ENCODE data around the gene MUC12.
"Not testable (repeated sequence)": the region's sequence is repeated elsewhere in the genome, so short reads cannot be mapped to it uniquely, and the experiment has no call there.

The MUC12 gene

DNA sequence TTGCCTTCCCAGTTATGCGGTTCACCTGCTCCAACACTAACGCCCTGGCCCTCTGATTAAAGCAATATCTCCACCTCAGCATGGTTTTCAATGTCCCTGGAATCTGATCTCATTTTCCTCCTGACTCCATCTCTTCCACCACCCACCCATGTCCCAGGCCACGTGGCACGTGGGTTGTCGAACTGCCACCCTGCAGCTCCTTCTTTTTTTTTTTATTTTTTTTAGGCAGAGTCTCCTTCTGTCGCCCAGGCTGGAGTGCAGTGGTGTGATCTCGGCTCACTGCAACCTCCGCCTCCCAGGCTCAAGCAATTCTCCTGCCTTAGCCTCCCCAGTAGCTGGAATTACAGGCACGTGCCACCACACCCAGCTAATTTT, 94.8 kb downstream of the MUC12 start:
- DNase-seq (ENCODE audit: low spot score) = not testable (repeated sequence)

DNA sequence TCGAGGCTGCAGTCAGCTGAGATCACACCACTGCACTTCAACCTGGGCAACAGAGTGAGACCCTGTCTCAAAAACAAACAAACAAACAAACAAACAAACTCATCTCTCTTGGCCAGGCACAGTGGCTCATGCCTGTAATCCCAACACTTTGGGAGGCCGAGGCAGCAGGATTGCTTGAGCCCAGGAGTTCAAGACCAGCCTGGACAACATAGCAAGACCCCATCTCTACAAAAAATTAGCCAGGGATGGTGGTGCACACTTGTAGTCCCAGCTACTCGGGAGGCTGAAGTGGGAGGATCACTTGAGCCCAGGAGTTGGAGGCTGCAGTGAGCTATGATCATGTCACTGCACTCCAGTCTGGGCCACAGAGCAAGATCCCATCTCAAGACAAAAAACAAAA, 95.8 kb downstream of the MUC12 start:
- DNase-seq (ENCODE audit: low spot score) = not testable (repeated sequence)

DNA sequence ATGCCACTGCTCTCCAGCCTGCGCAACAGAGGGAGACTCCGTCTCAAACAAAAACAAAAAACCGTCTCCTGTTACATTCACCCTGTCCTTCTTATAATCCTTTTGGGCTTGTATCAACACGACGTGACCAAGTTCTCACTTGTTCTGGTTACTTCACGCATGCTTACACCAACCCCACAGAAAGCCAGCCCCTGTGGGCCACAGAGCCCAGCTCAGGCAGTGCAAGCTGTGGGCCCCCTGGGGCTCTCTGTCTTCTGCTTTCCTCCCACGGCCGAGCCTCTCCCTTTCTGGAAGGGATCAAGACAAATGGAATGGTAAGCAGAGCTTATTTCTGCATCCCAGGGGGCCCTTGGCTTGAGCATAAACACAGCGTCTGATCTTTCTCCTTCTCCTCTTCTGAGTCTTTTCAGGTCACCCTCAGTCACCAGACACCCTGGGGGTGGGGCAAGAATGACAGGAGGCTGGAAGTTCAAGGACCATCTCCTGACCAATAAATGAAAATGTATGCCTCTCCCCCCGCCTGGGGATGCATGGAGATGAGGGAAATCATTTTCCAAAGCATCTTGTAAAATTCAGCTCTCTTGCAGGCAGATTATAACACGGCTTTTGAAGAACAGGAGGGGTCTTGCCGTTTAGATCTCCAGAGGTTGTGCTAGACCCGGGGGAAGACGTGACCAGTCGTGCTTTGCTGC, 96.9 kb downstream of the MUC12 start:
- no peak for DNase-seq (ENCODE audit: low spot score)

DNA sequence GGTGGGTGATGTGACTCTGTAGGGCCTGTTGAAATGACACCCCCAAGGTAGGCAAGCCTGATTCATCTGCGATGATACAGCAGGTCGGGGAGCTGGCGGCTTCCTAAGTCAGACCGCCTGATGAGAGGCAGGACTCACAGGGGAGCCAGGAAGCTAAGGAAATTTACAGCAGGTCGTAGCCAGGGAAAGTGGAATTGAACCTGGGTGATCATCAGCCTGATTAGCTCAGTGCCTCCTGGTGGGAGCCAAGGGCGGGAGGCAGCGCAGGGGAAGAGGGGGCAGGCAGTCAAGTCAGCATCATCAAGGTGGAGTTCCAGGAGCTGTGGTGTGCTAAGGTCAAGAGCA, 97.4 kb downstream of the MUC12 start:
- DNase-seq (ENCODE audit: low spot score) = no peak

DNA sequence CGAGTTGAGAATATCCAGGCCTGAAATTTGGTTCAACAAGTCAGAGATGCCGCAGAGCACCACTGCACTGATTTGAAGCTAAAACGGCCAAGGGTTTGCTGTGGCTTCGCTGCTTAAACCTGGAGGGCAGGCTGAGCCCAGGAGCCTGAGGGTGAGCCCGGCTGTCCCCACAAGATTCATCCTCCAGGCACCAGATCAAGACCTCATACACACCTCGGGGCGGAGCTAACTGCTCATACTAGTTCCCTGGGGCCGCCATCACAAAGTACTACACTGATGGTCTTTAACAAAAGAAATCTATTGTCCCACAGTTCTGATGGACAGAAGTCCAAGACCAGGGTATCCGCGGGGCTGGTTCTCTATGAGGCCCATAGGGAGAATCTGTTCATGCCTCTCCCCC, 99.0 kb downstream of the MUC12 start:
- DNase-seq (ENCODE audit: low spot score) = no peak
